ENCODE data around the gene MGMT. TPM values are rescaled to one million over a fixed set of nuclear protein-coding genes. Genes with fewer than 3 reads are reported as not detected.

Gene MGMT
- total and polyA plus RNA-seq, 4 donors = 28.2 to 79.1 (median 46.0) TPM

- Histone ChIP-seq H3K9me3 (ENCODE audit: control insufficient read depth in 4 of 4, low read length in 3 of 4) (no peaks in the 10 kb centered on the region), H3K9ac (ENCODE audit: low read depth in 1 of 2, low read length in 2 of 2) (no peak overlapping the region), H3K4me1 (ENCODE audit: control insufficient read depth in 4 of 4, insufficient read depth in 4 of 4, low read length in 3 of 4) (peaks cover 12 to 56% (median 45%) of the 10 kb centered on the region in 4 donors), H3K4me3 (ENCODE audit: low read depth in 1 of 3, low read length in 3 of 3) (no peak overlapping the region), H3K36me3 (ENCODE audit: control insufficient read depth in 4 of 4, insufficient read depth in 3 of 4, low read depth in 1 of 4, low read length in 3 of 4) (peaks cover 0 to 2% (median 0%) of the 10 kb centered on the region in 4 donors), H3K27me3 (ENCODE audit: control insufficient read depth in 4 of 4, insufficient read depth in 4 of 4, low read length in 3 of 4) (no peaks in the 10 kb centered on the region), H3K27ac (ENCODE audit: low read depth in 1 of 2, low read length in 2 of 2) (no peak overlapping the region)
- TF ChIP-seq FOXA1 (IDR thresholded peaks at IDR 0.05) (no peak), RXRA (IDR thresholded peaks at IDR 0.05) (no peak), CTCF (IDR thresholded peaks at IDR 0.05; ENCODE audit: low read depth, low read length, missing input control) (no peak), SP1 (IDR thresholded peaks at IDR 0.05) (no peak), JUND (IDR thresholded peaks at IDR 0.05) (no peak), HNF4A (conservative IDR thresholded peaks at IDR 0.05) (no peak), EGR1 (IDR thresholded peaks at IDR 0.05; ENCODE audit: low read depth in 2 of 2) (no peak), TAF1 (conservative IDR thresholded peaks at IDR 0.05) (no peak)
- no peak for DNase-seq (ENCODE audit: low spot score)
- 95% methylated on average over 19 of the region's 19 CpGs for WGBS
These were observed 239.0 kb downstream of the MGMT start for GRCh38 chr10:129706081-129706480.

- Histone ChIP-seq H3K36me3 (ENCODE audit: control insufficient read depth in 4 of 4, insufficient read depth in 3 of 4, low read depth in 1 of 4, low read length in 3 of 4) (no peaks in the 10 kb centered on the region), H3K4me3 (ENCODE audit: low read depth in 1 of 3, low read length in 3 of 3) (no peak overlapping the region), H3K9ac (ENCODE audit: low read depth in 1 of 2, low read length in 2 of 2) (no peak overlapping the region), H3K4me1 (ENCODE audit: control insufficient read depth in 4 of 4, insufficient read depth in 4 of 4, low read length in 3 of 4) (peaks cover 14 to 61% (median 49%) of the 10 kb centered on the region in 4 donors), H3K27me3 (ENCODE audit: control insufficient read depth in 4 of 4, insufficient read depth in 4 of 4, low read length in 3 of 4) (no peaks in the 10 kb centered on the region), H3K27ac (ENCODE audit: low read depth in 1 of 2, low read length in 2 of 2) (peak overlapping the region in 1 of 2 donors; percentile 54), H3K9me3 (ENCODE audit: control insufficient read depth in 4 of 4, low read length in 3 of 4) (no peaks in the 10 kb centered on the region)
- no peak for DNase-seq (ENCODE audit: low spot score)
- TF ChIP-seq GABPA (IDR thresholded peaks at IDR 0.05 in 1 of 2, conservative IDR thresholded peaks at IDR 0.05 in 1 of 2) = no peak
- WGBS = 96% methylated on average over 11 of the region's 11 CpGs
These were observed 239.5 kb downstream of the MGMT start for GRCh38 chr10:129706523-129706922.

GRCh38 chr10:129707406-129708388, 240.7 kb downstream of the MGMT start:
- no peaks in the 10 kb centered on the region for H3K9me3 ChIP-seq (ENCODE audit: control insufficient read depth in 4 of 4, low read length in 3 of 4)
- H3K27ac ChIP-seq (ENCODE audit: low read depth in 1 of 2, low read length in 2 of 2) = peak overlapping the region; percentile 19 to 58
- no peaks in the 10 kb centered on the region for H3K36me3 ChIP-seq (ENCODE audit: control insufficient read depth in 4 of 4, insufficient read depth in 3 of 4, low read depth in 1 of 4, low read length in 3 of 4)
- peaks cover 16 to 66% (median 55%) of the 10 kb centered on the region in 4 donors for H3K4me1 ChIP-seq (ENCODE audit: control insufficient read depth in 4 of 4, insufficient read depth in 4 of 4, low read length in 3 of 4)
- peak overlapping the region in 1 of 2 donors; percentile 26 for H3K9ac ChIP-seq (ENCODE audit: low read depth in 1 of 2, low read length in 2 of 2)
- no peak for DNase-seq (ENCODE audit: low spot score)
- no peaks in the 10 kb centered on the region for H3K27me3 ChIP-seq (ENCODE audit: control insufficient read depth in 4 of 4, insufficient read depth in 4 of 4, low read length in 3 of 4)
- peak overlapping the region in 2 of 3 donors; percentile 8 to 25 for H3K4me3 ChIP-seq (ENCODE audit: low read depth in 1 of 3, low read length in 3 of 3)
- WGBS = 41% methylated on average over 37 of the region's 37 CpGs
- TF ChIP-seq SP1 (IDR thresholded peaks at IDR 0.05) (no peak), RAD21 (IDR thresholded peaks at IDR 0.05) (peak in 1 of 2 donors; percentile 55), YY1 (IDR thresholded peaks at IDR 0.05) (peak; percentile 61), JUND (IDR thresholded peaks at IDR 0.05) (peak in 1 of 2 donors; percentile 14), NR2F2 (IDR thresholded peaks at IDR 0.05) (no peak), MAX (IDR thresholded peaks at IDR 0.05) (no peak), ATF3 (IDR thresholded peaks at IDR 0.05) (no peak), FOXA1 (IDR thresholded peaks at IDR 0.05) (peak; percentile 21), GABPA (IDR thresholded peaks at IDR 0.05 in 1 of 2, conservative IDR thresholded peaks at IDR 0.05 in 1 of 2) (no peak), FOXA2 (IDR thresholded peaks at IDR 0.05) (no peak), REST (IDR thresholded peaks at IDR 0.05) (no peak), CTCF (IDR thresholded peaks at IDR 0.05; ENCODE audit: low read depth, low read length, missing input control) (no peak), TAF1 (conservative IDR thresholded peaks at IDR 0.05) (no peak), RXRA (IDR thresholded peaks at IDR 0.05) (peak; percentile 22 to 45), HNF4A (conservative IDR thresholded peaks at IDR 0.05) (peak in 1 of 2 donors; percentile 47)

All from liver (tissue), 9 donors.